Uterus (tissue), 4 donors: ENCODE measurements around the gene CMBL. TPM values are rescaled to one million over a fixed set of nuclear protein-coding genes. Genes with fewer than 3 reads are reported as not detected.

Experiments used
- DNase-seq, 2 donors: peaks; one replicate each; pipeline ENCODE4 v3.0.0-alpha.2; 2019 to 2020
- H3K27ac ChIP-seq, 2 donors: fragments of 200-600 bp; sonication (generic); 1 replicate in 1 of 2; 2 replicates in 1 of 2; pipeline ENCODE4 v1.5.1; 2016 to 2018
- H3K27me3 ChIP-seq, 2 donors: fragments of 200-600 bp; sonication (generic); one replicate each; pipeline ENCODE4 v1.5.1; 2018 to 2019; ENCODE audit warnings: control low read depth in 1 of 2
- H3K36me3 ChIP-seq, 2 donors: fragments of 200-600 bp; sonication (generic); one replicate each; pipeline ENCODE4 v1.5.1; 2019; ENCODE audit warnings: control low read depth in 1 of 2
- H3K4me1 ChIP-seq, 2 donors: fragments of 200-600 bp; sonication (generic); one replicate each; pipeline ENCODE4 v1.5.1; 2018 to 2019; ENCODE audit warnings: control low read depth in 1 of 2
- H3K4me3 ChIP-seq, 2 donors: fragments of 200-600 bp; sonication (generic); 1 replicate in 1 of 2; 2 replicates in 1 of 2; pipeline ENCODE4 v1.5.1; 2018 to 2019; ENCODE audit warnings: mild to moderate bottlenecking in 1 of 2
- H3K9me3 ChIP-seq, 2 donors: fragments of 200-600 bp; sonication (generic); one replicate each; pipeline ENCODE4 v1.5.1; 2019; ENCODE audit warnings: control low read depth in 1 of 2
- POLR2A ChIP-seq, 2 donors: fragments of 450-650 bp; IDR thresholded peaks; one replicate each; pipeline ENCODE4 v1.6.1; 2016; ENCODE audit warnings: antibody characterized with exemption in 2 of 2, mild to moderate bottlenecking in 1 of 2, moderate library complexity in 1 of 2
- intact Hi-C: fragments of 100-400 bp; cut with DNase I; formaldehyde crosslinking; loops from one replicate; pipeline ENCODE4 v1.15.1; 2023; ENCODE audit warnings: low total_unique reads
- total RNA-seq, 4 donors: library from RNA; depleted of rRNA in 3 of 4; stranded (reverse); fragments of >200 nt in 3 of 4; gene quantifications; one replicate each; pipeline versions ENCODE4 v1.1.0 to v1.2.4, GENCODE V29; 2014 to 2023
- TF ChIP-seq, protein P1 (sequence below), 4 experiments: fragments of 200-600 bp in 2 of 4; fragments of 450-650 bp in 2 of 4; sonication (generic) in 2 of 4; IDR thresholded peaks; one replicate each; pipeline ENCODE4 v1.5.1; 2016 to 2019; ENCODE audit warnings: antibody characterized with exemption in 4 of 4, mild to moderate bottlenecking in 2 of 4, moderate library complexity in 1 of 4
- donor health status: DM: yes; HTN: yes; CAD: no.

Gene CMBL
- total RNA-seq, 4 donors from 2014 or later: 1.5 to 20.3 (median 9.1) TPM

DNA sequence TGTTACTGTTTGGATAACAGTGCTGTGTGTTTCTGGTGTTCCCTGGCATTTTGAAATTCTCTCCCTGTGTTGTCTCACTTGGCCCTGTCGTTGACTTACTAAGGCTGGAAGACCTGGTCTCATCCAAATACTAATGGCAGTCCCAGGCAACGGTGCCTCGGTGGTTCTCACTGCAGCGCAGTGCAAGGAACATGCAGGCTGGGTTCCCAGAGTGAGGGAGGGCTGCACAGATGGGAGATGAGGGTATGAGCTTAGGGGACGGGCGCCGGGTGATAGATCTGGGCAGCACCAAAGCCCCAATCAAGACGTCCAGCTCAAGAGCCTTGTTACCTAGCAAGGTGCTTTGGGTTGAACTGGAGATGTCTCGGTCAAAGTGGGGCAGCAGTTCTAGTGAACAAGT, 46.6 kb downstream of the CMBL start:
- intact Hi-C loops: no loop called here
- no peak overlapping the region for H3K4me3 ChIP-seq
- H3K27me3 ChIP-seq: no peaks in the 10 kb centered on the region
- H3K27ac ChIP-seq: no peak overlapping the region
- no peaks in the 10 kb centered on the region for H3K9me3 ChIP-seq
- TF ChIP-seq, protein P1, sequence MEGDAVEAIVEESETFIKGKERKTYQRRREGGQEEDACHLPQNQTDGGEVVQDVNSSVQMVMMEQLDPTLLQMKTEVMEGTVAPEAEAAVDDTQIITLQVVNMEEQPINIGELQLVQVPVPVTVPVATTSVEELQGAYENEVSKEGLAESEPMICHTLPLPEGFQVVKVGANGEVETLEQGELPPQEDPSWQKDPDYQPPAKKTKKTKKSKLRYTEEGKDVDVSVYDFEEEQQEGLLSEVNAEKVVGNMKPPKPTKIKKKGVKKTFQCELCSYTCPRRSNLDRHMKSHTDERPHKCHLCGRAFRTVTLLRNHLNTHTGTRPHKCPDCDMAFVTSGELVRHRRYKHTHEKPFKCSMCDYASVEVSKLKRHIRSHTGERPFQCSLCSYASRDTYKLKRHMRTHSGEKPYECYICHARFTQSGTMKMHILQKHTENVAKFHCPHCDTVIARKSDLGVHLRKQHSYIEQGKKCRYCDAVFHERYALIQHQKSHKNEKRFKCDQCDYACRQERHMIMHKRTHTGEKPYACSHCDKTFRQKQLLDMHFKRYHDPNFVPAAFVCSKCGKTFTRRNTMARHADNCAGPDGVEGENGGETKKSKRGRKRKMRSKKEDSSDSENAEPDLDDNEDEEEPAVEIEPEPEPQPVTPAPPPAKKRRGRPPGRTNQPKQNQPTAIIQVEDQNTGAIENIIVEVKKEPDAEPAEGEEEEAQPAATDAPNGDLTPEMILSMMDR (IDR thresholded peaks at IDR 0.05): no peak
- no peak for TF ChIP-seq POLR2A (IDR thresholded peaks at IDR 0.05)
- H3K36me3 ChIP-seq: no peaks in the 10 kb centered on the region
- H3K4me1 ChIP-seq: no peaks in the 10 kb centered on the region
- no peak for DNase-seq

DNA sequence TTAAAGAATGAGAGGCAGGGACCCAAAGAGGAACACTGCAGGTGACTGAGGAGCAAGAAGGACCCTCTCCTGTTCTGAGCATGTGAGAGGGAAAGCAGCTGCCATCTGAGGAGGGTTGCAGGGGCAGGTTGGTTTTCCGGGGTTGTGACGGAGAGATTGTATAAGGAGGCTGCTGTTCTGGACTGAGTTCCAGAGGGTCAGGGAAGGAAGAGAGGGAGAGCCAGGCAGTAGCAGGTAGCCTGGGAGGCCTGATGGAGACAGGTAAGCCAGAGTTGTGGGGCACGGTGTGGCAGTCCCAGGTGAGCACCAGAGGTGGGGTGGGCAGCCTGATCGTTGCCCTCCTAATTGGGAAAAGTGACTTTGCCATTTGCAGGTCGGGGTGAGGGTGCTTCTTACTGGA, 47.8 kb downstream of the CMBL start:
- no peak overlapping the region for H3K4me3 ChIP-seq
- intact Hi-C loops: no loop called here
- H3K36me3 ChIP-seq: no peaks in the 10 kb centered on the region
- H3K9me3 ChIP-seq: no peaks in the 10 kb centered on the region
- no peaks in the 10 kb centered on the region for H3K4me1 ChIP-seq
- no peak for DNase-seq
- H3K27me3 ChIP-seq: no peaks in the 10 kb centered on the region
- TF ChIP-seq POLR2A (IDR thresholded peaks at IDR 0.05): no peak
- TF ChIP-seq, protein P1 (IDR thresholded peaks at IDR 0.05): no peak
- no peak overlapping the region for H3K27ac ChIP-seq

GRCh38 chr5:10257870-10258269, 49.8 kb downstream of the CMBL start:
- Histone ChIP-seq H3K27me3 (no peaks in the 10 kb centered on the region), H3K27ac (no peak overlapping the region), H3K4me3 (no peak overlapping the region), H3K9me3 (no peaks in the 10 kb centered on the region), H3K4me1 (no peaks in the 10 kb centered on the region), H3K36me3 (no peaks in the 10 kb centered on the region)
- intact Hi-C loops: no loop called here
- DNase-seq: no peak
- TF ChIP-seq POLR2A (IDR thresholded peaks at IDR 0.05): no peak

DNA sequence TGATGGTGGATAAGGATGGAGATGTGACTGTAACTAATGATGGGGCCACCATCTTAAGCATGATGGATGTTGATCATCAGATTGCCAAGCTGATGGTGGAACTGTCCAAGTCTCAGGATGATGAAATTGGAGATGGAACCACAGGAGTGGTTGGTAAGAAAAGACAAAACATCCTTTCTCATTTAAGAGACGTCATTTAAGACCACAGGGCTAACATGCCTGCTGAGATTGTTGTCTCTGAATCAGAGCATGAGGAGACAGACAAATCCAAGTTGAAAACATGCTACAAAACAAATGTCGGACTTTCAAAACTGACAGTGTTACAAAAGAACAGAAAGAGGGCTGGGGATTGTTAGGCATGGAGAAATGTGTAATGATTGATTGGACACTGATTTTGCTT, 53.0 kb downstream of the CMBL start:
- intact Hi-C loops: no loop called here
- TF ChIP-seq, protein P1 (IDR thresholded peaks at IDR 0.05): no peak
- no peak for TF ChIP-seq POLR2A (IDR thresholded peaks at IDR 0.05)
- no peaks in the 10 kb centered on the region for H3K27me3 ChIP-seq
- H3K27ac ChIP-seq: no peak overlapping the region
- H3K9me3 ChIP-seq: no peaks in the 10 kb centered on the region
- DNase-seq: no peak
- peaks cover 4 to 8% of the 10 kb centered on the region in 2 donors for H3K4me1 ChIP-seq
- H3K4me3 ChIP-seq: no peak overlapping the region
- H3K36me3 ChIP-seq: no peaks in the 10 kb centered on the region

DNA sequence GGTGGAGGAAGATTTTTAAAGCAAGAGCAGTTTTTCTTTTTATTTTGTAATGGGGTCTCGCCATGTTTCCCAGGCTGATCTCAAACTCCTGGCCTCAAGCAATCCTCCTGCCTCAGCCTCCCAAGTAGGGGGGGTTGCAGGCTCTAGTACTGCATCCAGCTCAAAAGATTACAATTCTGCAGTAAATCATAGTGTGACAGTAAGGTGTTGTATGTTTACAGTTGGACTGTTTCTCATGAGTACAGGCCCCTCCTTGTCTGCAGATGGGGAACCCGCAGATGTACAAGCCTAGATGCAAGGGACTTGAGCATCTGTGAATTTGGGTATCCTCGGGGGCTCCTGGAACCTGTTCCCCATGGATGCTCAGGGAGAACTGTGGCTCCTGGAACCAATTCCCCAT, 54.3 kb downstream of the CMBL start:
- H3K4me3 ChIP-seq: no peak overlapping the region
- H3K27ac ChIP-seq: no peak overlapping the region
- H3K9me3 ChIP-seq: no peaks in the 10 kb centered on the region
- peaks cover 4 to 8% of the 10 kb centered on the region in 2 donors for H3K4me1 ChIP-seq
- no peaks in the 10 kb centered on the region for H3K27me3 ChIP-seq
- no peak for DNase-seq
- no peaks in the 10 kb centered on the region for H3K36me3 ChIP-seq
- TF ChIP-seq, protein P1 (IDR thresholded peaks at IDR 0.05): no peak
- TF ChIP-seq POLR2A (IDR thresholded peaks at IDR 0.05): no peak
- intact Hi-C loops: no loop called here

GRCh38 chr5:10251405-10251804, 56.3 kb downstream of the CMBL start:
- Histone ChIP-seq H3K9me3 (no peaks in the 10 kb centered on the region), H3K4me1 (peaks cover 4 to 8% of the 10 kb centered on the region in 2 donors), H3K27ac (no peak overlapping the region), H3K27me3 (no peaks in the 10 kb centered on the region), H3K36me3 (no peaks in the 10 kb centered on the region), H3K4me3 (peak overlapping the region; percentile 64 to 74)
- TF ChIP-seq POLR2A (IDR thresholded peaks at IDR 0.05): no peak
- TF ChIP-seq, protein P1 (IDR thresholded peaks at IDR 0.05): no peak
- intact Hi-C loops: no loop called here
- no peak for DNase-seq
